NK-92 (cell line): ENCODE measurements around the gene NAA35.

Experiments
- DNase-seq: peaks from one replicate; lab custom pipeline; 2025; ENCODE audit not compliant: unreplicated experiment; lab: John Stamatoyannopoulos, UW

The NAA35 gene

DNA sequence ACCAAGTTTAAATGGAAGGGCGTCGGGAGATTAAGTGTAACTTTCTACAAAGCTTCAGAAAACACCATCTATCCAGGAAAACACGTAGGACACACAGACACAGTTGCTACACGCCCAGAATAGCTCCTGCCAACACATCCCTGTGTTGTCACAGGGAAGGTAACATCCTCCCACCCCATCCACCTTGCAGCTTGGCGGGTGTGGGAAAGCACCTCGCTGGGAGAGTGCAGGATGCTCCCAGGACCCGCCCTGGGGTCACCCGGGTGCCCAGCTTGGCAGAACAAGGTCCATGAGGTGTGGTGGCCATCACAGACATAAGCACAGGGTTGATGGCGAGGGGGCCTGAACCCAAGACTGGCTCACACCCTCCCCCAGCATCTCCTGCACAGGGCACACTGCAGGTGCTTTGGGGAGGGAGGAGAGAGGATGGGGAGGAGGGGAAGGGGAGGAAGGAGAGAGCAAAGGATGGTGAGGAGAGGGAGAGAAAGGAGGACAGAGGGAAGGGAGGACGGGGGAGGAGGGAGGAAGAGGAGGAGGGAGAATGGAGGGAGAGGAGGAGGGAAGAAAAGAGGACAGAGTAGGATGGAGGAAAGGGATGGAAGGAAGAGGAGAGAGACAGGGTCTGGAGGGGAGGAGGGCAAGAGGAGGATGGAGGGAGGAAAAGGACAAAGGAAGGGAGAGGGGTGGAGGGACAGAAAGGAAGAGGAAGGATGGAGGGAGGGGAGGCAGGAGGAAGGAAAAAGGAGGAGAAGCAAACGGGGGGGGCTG, 121.2 kb downstream of the NAA35 start:
- DNase-seq = no peak

DNA sequence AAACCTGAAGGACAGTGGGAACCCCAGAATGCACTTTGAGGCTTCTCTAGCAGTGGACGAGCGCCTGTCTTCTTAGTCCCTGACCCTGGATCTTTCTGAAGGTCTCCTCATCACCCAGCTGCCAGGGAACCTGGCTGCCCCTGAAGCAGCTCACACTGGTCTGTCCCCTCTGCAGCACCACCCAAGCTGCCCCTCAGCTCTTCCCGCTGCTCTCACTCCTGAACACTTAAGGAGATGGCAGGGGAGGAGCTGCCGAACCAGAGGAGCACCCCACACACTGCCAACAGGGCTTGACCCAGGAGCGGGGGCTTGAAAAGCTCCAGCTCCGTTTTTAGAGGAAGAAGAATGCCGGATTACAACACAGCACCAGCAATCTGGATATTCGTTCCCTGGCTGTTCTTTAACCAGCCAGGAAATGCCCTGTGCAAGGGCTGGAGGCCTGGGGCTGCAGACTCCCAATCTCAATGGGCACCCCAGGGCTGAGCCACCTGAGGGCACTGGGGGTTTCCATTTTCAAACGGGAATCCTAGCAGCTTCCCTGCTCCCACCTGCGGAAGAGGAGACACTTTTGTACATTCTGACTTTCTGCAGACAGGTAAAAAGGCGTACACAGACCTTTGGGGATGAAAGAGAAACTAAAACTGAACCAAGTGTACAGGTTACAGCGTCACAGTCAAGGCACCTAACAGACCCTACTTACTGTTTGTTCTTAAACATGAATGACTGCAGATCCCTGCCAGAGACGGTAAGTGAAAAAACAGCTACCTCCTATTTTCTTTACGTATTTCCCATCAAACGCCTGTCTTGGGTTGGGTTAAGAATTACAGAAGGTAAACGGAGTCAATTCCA, 122.1 kb downstream of the NAA35 start:
- DNase-seq = no peak

DNA sequence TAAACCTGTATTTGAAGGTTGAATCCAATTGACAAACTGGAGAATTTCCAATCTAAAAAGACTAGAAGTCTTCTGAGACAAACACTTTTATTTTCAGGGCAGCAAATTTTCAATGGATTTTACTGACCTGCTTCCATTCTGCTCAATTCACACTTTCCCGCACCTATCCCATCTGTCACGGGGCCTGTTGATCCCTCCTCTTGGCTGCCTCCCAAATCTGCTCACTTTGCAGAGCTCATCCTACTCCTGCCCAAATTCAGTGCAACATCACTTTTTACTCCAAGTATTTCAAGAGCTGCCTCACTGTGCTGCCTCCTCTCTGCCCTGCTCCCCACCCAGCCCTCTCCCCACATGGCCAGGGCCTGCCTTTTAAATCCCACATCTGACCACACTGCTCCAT, 123.3 kb downstream of the NAA35 start:
- no peak for DNase-seq

DNA sequence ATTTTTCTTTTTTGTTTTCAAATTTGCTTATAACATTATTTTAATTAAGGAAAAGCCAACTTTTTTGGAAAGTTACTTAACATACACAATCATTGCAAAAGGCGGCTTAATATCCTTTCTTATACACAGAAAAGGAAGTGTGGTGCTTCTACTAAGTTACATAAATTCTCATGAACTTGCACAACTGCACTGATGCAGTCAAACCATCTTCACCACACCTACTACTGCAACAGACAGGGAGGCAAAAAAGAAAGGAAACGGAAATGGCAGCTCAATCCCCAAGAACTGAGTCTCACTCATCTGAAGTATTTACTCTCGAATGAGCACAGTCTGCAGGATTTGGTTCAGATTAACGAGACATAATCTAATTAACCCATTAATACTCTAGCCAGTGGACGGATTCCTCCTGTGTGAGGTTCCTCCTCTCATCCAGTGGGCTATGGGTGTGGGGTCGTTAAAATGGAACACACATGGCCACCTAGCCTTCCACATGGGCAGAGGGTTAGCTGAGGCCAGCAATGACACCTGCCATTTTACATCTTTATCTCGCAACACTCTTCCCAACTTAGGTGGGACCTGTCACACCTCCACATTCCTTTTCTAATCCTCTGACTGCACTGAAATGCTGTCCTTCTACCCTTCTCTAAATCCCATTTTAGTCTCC, 128.4 kb downstream of the NAA35 start:
- DNase-seq = no peak
